ENCODE measurements around the gene RP2.
A peak's percentile ranks its signal among the peaks of the same experiment; 100 is the strongest.

The RP2 gene

GRCh38 chrX:46849933-46850332, 13.1 kb downstream of the RP2 start:
- no peak for DNase-seq

- no peak for DNase-seq
Measured at GRCh38 chrX:46850771-46851170, 13.9 kb downstream of the RP2 start.

GRCh38 chrX:46856483-46856882, 19.6 kb downstream of the RP2 start:
- no peak for DNase-seq

GRCh38 chrX:46860557-46860956, 23.7 kb downstream of the RP2 start:
- no peak for DNase-seq

- no peak for DNase-seq
Measured at GRCh38 chrX:46863072-46863471, 26.2 kb downstream of the RP2 start.

GRCh38 chrX:46864606-46865005, 27.8 kb downstream of the RP2 start:
- no peak for DNase-seq

GRCh38 chrX:46865281-46865680, 28.4 kb downstream of the RP2 start:
- no peak for DNase-seq

GRCh38 chrX:46866726-46867125, 29.9 kb downstream of the RP2 start:
- no peak for DNase-seq

GRCh38 chrX:46873746-46874145, 36.9 kb downstream of the RP2 start:
- no peak for DNase-seq

- no peak for DNase-seq
Measured at GRCh38 chrX:46876901-46877300, 40.1 kb downstream of the RP2 start.

GRCh38 chrX:46882266-46882665, 45.4 kb downstream of the RP2 start:
- no peak for DNase-seq

GRCh38 chrX:46884799-46885198, 48.0 kb downstream of the RP2 start:
- no peak for DNase-seq

- DNase-seq = no peak
Measured at GRCh38 chrX:46898207-46898606, 61.4 kb downstream of the RP2 start.

- peak; percentile 89 for DNase-seq
Measured at GRCh38 chrX:46903458-46904242, 66.8 kb downstream of the RP2 start.

- no peak for DNase-seq
Measured at GRCh38 chrX:46904626-46905025, 67.8 kb downstream of the RP2 start.

- no peak for DNase-seq
Measured at GRCh38 chrX:46910415-46910814, 73.6 kb downstream of the RP2 start.

- DNase-seq = peak; percentile 89
Measured at GRCh38 chrX:46912098-46912602, 75.3 kb downstream of the RP2 start, which contains the start of gene JADE3. Gene JADE3 (plus strand): TSS chrX:46912421. CDS start chrX:46984895, 72,474 bp downstream.

GRCh38 chrX:46912603-46913491, 76.0 kb downstream of the RP2 start:
- DNase-seq = peak; percentile 81

- DNase-seq = peak; percentile 58
Measured at GRCh38 chrX:46913667-46914066, 76.8 kb downstream of the RP2 start.

GRCh38 chrX:46916273-46916672, 79.4 kb downstream of the RP2 start:
- DNase-seq = no peak

GRCh38 chrX:46917622-46918021, 80.8 kb downstream of the RP2 start:
- no peak for DNase-seq

- no peak for DNase-seq
Measured at GRCh38 chrX:46918434-46918833, 81.6 kb downstream of the RP2 start.

- no peak for DNase-seq
Measured at GRCh38 chrX:46920235-46920634, 83.4 kb downstream of the RP2 start.

GRCh38 chrX:46922611-46923010, 85.8 kb downstream of the RP2 start:
- DNase-seq = no peak

Data from islet precursor cell (in vitro differentiated cells).